MCF 10A (cell line): Measurements from ENCODE around the gene CCDC86. TPM values are rescaled to one million over a fixed set of nuclear protein-coding genes. Genes with fewer than 3 reads are reported as not detected.

ENCODE experiments used
- BruUV-seq: library from RNA; stranded (reverse); fragments of 400-500 nt; replicated peaks from 2 replicates; lab custom pipeline; 2021; lab: Mats Ljungman, UMichigan
- CTCF ChIA-PET: fragments of 300-600 bp; sonication (Branson Sonifier 250); formaldehyde crosslinking; extraction: SDS; loops from one replicate; lab custom pipeline; 2021; ENCODE audit warnings: antibody characterized with exemption, inconsistent platforms; lab: Yijun Ruan, JAX
- POLR2A ChIA-PET: fragments of 300-600, 350-650 bp; sonication (Branson Sonifier 250); formaldehyde crosslinking; extraction: SDS; loops from one replicate; lab custom pipeline; 2020; ENCODE audit warnings: antibody characterized with exemption, inconsistent platforms; lab: Yijun Ruan, JAX
- DNase-seq: peaks from one replicate; pipeline ENCODE4 v3.0.0-alpha.2; 2018; ENCODE audit not compliant: unreplicated experiment
- H3K27ac Mint-ChIP-seq: one replicate; pipeline ENCODE4 v1.8.0; 2022; ENCODE audit warnings: mild to moderate bottlenecking, low read depth, mixed read lengths; ENCODE audit not compliant: unreplicated experiment
- H3K27me3 Mint-ChIP-seq: one replicate; pipeline ENCODE4 v1.8.0; 2022; ENCODE audit warnings: mixed read lengths; ENCODE audit not compliant: insufficient read depth, unreplicated experiment
- H3K36me3 Mint-ChIP-seq: one replicate; pipeline ENCODE4 v1.8.0; 2022; ENCODE audit warnings: mild to moderate bottlenecking, moderate library complexity, mixed read lengths; ENCODE audit not compliant: insufficient read depth, unreplicated experiment
- H3K4me1 Mint-ChIP-seq: one replicate; pipeline ENCODE4 v1.8.0; 2022; ENCODE audit warnings: mixed read lengths; ENCODE audit not compliant: insufficient read depth, unreplicated experiment
- H3K4me3 Mint-ChIP-seq: one replicate; pipeline ENCODE4 v1.8.0; 2022; ENCODE audit warnings: mild to moderate bottlenecking, moderate library complexity, mixed read lengths; ENCODE audit not compliant: unreplicated experiment
- H3K9me3 Mint-ChIP-seq: one replicate; pipeline ENCODE4 v1.8.0; 2022; ENCODE audit warnings: mixed read lengths; ENCODE audit not compliant: unreplicated experiment
- intact Hi-C: fragments of 100-400 bp; cut with micrococcal nuclease; formaldehyde crosslinking; loops from 2 replicates; pipeline ENCODE4 v1.14.1; 2022
- total RNA-seq: library from RNA; stranded (reverse); gene quantifications from 2 replicates; pipeline ENCODE4 v1.2.3, GENCODE V29; 2022
- TF ChIP-seq, protein P1 (sequence below): fragments of 200-600 bp; IDR thresholded peaks from one replicate; pipeline ENCODE4 v1.8.0; 2022; ENCODE audit warnings: antibody characterized with exemption, mild to moderate bottlenecking; ENCODE audit not compliant: unreplicated experiment

CCDC86 gene
- total RNA-seq, 1 experiment from 2014 or later: 57.8 TPM

- CTCF ChIA-PET: no interaction called here
- Mint-ChIP-seq H3K4me1 (no peaks in the 10 kb centered on the region), H3K27ac (no peak overlapping the region), H3K27me3 (peaks cover 49% of the 10 kb centered on the region), H3K36me3 (no peaks in the 10 kb centered on the region), H3K4me3 (no peak overlapping the region), H3K9me3 (no peaks in the 10 kb centered on the region)
- BruUV-seq: no TSS peak
- intact Hi-C loops: no loop called here
- no peak for DNase-seq
- POLR2A ChIA-PET: no interaction called here
- TF ChIP-seq, protein P1, sequence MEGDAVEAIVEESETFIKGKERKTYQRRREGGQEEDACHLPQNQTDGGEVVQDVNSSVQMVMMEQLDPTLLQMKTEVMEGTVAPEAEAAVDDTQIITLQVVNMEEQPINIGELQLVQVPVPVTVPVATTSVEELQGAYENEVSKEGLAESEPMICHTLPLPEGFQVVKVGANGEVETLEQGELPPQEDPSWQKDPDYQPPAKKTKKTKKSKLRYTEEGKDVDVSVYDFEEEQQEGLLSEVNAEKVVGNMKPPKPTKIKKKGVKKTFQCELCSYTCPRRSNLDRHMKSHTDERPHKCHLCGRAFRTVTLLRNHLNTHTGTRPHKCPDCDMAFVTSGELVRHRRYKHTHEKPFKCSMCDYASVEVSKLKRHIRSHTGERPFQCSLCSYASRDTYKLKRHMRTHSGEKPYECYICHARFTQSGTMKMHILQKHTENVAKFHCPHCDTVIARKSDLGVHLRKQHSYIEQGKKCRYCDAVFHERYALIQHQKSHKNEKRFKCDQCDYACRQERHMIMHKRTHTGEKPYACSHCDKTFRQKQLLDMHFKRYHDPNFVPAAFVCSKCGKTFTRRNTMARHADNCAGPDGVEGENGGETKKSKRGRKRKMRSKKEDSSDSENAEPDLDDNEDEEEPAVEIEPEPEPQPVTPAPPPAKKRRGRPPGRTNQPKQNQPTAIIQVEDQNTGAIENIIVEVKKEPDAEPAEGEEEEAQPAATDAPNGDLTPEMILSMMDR: no peak
Observed at GRCh38 chr11:60797846-60798630, 43.9 kb upstream of the CCDC86 start.

DNA sequence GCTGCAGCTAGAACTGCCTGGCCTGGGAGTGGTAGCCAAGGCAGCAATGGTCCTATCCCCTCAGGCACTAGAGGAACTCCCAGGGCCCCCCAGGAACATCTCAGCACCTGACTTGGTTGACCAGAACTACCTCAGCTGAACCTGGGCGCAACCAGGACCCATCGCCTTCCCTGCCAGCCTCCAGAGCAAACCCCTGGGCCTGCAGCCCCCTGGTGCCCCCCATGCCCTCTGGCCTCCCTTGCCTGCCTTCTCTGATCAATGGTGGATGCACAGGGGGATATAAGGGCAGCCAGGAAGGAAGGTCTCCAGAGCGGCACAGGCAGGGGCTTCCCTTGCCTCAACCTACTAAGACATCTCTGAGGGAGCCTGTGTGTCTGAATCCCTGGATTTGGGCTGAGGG, 43.3 kb upstream of the CCDC86 start:
- BruUV-seq: no TSS peak
- H3K4me1 Mint-ChIP-seq: no peaks in the 10 kb centered on the region
- H3K9me3 Mint-ChIP-seq: no peaks in the 10 kb centered on the region
- no peak for DNase-seq
- H3K27me3 Mint-ChIP-seq: peaks cover 44% of the 10 kb centered on the region
- H3K27ac Mint-ChIP-seq: no peak overlapping the region
- POLR2A ChIA-PET: no interaction called here
- CTCF ChIA-PET: no interaction called here
- H3K4me3 Mint-ChIP-seq: no peak overlapping the region
- TF ChIP-seq, protein P1: no peak
- H3K36me3 Mint-ChIP-seq: no peaks in the 10 kb centered on the region
- intact Hi-C loops: no loop called here

DNA sequence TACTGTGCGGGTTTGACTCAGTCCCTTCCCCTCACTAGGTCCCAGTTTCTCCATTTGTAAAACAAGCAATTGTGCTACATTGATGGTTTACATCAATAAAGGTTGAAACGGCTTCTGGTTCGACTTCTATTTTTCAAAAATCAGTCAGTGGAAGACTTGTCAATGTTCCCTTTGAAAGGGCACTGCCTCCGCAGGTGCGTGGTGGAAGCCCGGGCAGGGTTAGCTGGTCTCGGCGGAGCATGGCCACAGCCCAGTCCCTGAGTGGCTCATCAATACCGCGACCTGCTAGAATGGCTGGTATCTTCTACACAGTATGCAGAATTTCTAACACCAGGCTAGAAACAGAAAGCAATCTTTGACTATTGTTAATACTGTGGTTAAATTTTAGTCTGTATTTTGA, 40.7 kb upstream of the CCDC86 start:
- peaks cover 6% of the 10 kb centered on the region for H3K36me3 Mint-ChIP-seq
- peaks cover 43% of the 10 kb centered on the region for H3K27me3 Mint-ChIP-seq
- POLR2A ChIA-PET: no interaction called here

GRCh38 chr11:60803273-60803936, 38.5 kb upstream of the CCDC86 start:
- intact Hi-C loops: no loop called here
- Mint-ChIP-seq H3K9me3 (no peaks in the 10 kb centered on the region), H3K36me3 (peaks cover 6% of the 10 kb centered on the region), H3K27ac (no peak overlapping the region), H3K4me3 (no peak overlapping the region), H3K4me1 (no peaks in the 10 kb centered on the region), H3K27me3 (peaks cover 43% of the 10 kb centered on the region)
- TF ChIP-seq, protein P1: no peak
- ChIA-PET POLR2A (no interaction called here), CTCF (interaction anchor here (0.7 to 1.5 kb wide), 5 partner anchors 17 to 885 kb away, joined by 3 to 6 read pairs (median 3); no protein-coding TSS in a partner anchor)
- no peak for DNase-seq
- no TSS peak for BruUV-seq

More for the DNA sequence above, 40.7 kb upstream of the CCDC86 start:
- TF ChIP-seq, protein P1: no peak
- CTCF ChIA-PET: interaction anchor here (1.0 kb wide), 1 partner anchor 97 kb away, joined by 3 read pairs; no protein-coding TSS in a partner anchor
- Mint-ChIP-seq H3K27ac (no peak overlapping the region), H3K9me3 (no peaks in the 10 kb centered on the region), H3K4me3 (no peak overlapping the region), H3K4me1 (no peaks in the 10 kb centered on the region)
- DNase-seq: no peak
- no TSS peak for BruUV-seq
- intact Hi-C loops: no loop called here
